GM21381 (cell line): Measurements from ENCODE around the gene DSCAML1.
"Not testable (repeated sequence)": the region's sequence is repeated elsewhere in the genome, so short reads cannot be mapped to it uniquely, and the experiment has no call there.

Source experiments
- ATAC-seq: cut with Tn5 transposase; IDR thresholded peaks from one replicate; pipeline ENCODE4 v1.9.1; 2021; ENCODE audit warnings: mild to moderate bottlenecking, moderate library complexity; ENCODE audit not compliant: unreplicated experiment

DSCAML1 gene

DNA sequence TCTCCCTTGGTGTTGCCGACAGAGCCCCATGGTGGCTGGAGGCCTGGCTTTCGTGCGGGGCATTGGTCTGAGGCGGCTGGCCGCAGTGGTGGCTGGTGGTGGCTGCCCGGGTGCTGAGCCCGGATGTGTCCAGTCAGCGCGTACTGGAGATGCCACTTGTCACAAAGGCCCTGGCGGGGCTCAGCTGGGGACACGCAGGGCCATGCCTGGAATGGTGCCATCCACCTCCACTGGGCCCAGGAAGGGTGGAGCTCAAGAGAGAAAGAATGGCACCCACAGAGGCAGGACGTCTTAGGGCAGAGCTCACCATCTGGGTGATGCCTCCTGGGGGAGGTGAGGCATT, 376.9 kb downstream of the DSCAML1 start:
- no peak for ATAC-seq

DNA sequence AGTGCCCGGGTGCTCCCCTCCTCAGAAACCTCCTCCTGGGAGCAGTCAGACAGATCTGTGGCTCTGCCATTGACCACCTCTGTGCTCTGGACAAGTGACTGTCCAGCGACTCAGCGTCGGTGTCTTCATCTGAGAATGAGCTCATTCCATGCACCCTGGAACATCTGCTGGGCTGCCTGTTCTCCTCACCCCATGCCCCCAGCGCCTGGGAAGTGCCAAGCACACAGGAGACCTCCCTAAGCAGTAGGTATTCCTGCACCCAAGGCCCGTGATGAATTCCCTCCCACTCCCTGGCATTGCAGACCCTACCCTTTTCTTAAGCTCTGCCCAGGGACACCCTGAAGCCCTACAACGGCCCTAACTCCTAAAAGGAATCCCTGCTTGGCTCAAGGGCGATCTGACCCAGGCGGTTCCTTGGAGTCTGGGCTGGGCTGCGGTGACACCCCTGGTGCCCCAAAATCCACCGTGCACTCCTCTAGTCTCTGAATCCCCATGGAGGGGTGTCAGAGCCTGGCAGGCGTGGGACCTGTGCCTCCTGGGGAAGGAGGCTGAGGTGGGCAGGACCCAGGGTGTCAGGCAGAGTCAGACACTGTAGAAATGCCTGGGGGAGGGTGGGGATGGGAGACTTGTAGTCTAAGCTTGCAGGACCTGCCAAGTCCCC, 377.4 kb downstream of the DSCAML1 start:
- ATAC-seq: no peak

DNA sequence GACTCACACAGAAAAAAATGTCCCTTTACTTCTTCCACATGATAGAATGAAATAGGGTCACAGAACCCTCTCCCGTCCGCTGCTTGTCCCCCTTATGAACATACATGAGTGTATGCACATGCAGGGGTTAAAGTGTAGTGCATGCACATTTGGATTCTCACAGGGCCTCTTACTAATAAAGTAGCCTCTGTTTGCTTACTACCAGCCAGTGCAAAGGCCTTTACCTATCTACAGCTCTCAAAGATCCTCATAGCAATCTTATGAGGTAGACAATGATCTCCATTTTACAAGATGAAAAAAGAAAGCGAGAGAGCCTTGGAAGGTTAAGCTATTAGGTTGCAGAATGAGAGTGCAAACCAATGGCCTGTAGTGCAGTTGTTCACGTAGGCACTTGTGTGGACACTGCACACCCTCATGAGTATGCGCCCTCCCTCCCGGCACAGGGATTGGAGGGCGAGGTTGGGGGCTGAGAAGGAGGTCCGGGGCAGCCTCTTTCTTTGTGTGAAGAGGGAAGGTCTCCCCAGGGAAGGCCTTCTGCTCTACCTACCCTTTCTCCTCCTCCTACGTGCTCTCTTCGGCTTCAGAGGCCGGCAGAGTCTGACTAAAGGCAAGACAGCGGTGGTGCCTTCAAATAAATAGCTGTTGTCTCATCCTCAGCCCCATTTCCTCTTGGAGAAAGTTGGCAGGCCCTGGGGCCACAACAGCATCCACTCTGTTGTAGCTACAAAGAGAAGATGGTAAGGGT, 378.1 kb downstream of the DSCAML1 start:
- no peak for ATAC-seq

DNA sequence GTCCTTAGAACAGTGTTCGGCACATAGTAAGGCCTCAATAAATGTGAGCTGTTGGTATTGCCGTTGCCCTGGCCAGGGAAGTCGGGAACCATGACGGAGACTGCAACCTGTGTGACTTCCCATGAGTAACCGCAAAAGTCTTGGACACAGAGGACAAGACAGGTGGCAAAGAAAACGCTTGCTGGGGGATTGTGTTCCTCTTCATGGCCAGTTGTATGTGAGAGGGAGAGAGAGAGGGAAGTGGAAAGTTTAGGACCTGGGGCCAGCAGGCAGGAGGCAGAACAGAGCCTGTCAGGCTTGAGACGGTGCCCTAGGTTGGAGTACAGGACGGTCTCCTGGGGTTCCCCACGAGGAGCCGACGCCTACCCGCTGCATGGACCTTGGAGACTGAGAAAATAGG, 379.2 kb downstream of the DSCAML1 start:
- ATAC-seq: no peak

DNA sequence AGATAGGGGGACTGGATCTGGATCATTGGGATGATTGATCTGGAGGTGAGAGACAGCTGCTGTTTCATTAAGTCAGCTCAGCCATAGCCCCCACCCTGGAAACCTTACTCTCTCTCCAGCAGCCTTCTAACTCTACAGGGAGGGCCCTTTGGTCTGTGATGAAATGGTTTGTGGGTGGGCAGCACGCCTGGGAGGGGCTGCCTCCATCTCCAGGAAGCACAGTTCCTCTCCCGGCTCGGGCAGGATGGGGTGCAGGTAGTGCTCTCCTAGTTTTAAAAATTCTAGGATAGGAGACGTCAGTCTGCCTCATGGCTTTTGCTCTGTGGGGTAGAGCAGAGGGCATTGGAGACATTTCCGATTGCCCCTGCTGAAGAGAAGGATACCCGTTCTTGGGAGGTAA, 379.7 kb downstream of the DSCAML1 start:
- ATAC-seq: no peak

DNA sequence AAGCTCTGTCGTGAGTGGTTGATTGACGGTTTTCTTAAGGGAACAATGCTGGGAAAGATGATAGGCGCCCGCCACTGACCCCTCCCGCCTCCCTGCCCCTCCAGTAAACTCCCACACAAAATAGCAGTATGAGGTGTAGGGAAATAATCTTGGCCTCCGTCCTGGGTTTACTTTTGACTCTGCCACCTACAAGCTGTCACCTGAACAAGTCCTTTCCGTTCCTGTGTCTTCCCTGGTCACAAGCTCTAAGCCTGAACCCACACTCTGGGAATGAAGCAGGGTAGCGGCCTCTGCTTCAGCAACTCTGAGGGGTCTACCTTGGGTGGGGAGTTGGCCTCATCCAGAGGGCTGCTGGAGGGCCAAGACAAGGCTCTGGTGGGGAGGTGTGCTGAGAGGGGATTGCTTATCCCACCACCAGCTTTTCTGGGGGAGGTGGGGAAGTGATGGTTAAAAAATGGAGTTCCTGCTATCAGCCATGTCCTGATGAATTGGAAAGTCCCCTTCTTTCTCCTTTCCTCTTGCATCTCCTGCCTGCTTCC, 381.6 kb downstream of the DSCAML1 start:
- no peak for ATAC-seq

DNA sequence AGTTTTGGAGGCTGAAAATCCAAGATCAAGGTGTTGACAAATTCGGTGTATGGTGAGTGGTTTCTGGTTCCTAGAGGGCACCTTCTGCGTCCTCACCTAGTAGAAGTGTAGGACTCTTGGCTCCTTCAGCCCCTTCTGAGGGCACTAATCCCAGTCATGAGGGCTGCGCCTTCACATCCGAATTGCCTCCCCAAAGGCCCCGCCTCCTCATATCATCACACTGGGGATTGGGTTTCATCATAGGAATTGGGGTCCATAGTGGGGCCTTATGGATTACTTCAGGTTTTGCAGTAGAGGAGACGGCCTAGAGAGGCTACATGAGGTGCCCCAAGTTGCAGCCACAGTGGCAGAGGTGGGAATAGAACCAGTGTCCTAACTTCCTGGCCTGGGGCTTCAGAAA, 382.3 kb downstream of the DSCAML1 start:
- no peak for ATAC-seq

DNA sequence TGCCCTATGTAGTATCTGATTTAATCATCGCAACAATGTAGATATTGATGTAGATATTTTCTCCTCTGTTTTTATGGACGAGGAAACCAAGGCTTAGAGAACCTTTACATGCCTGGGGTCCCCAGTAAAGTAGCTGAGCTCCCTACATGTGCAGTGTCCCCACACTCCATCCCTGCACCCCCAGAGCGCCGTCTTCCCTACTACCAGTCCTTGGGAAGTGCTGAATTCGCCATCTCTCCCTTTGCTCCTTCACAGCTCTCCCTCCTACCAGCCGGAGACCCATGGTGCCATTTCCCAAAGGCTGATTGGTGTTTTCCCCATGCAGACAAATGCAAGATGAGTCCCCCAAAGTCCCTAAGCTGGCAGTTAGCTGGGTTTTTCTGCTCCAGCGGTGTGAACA, 383.4 kb downstream of the DSCAML1 start:
- no peak for ATAC-seq

DNA sequence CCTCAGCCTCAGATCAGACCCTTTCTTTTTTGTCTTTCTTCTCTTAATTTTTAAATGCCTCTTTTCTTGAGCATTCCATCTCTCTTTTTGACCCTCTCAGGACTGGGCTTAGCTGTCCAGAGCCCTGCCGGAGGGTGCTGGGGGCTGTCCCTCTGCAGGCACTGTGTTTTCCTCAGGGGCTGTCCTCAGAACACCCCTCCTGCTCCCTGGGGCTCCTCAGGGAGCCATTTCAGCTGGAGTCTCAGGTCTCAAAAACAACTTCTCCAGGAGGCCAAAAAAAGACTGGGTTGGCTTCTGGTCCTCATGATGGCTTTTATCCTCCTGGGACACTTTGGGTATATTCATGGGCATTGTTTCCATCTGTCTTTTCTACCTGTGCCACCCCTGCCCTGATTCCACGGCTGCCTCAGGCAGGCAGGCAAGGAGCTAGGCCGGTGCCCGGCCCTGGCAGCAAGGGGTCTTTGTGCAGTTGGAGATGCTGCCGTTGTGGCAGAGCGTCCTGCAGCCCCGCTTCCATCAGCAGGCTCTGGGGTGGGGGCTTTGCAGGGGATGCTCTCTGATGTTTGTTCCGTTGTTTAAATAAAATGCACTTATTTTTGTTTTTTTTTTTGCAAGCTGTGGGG, 384.3 kb downstream of the DSCAML1 start:
- ATAC-seq: no peak

DNA sequence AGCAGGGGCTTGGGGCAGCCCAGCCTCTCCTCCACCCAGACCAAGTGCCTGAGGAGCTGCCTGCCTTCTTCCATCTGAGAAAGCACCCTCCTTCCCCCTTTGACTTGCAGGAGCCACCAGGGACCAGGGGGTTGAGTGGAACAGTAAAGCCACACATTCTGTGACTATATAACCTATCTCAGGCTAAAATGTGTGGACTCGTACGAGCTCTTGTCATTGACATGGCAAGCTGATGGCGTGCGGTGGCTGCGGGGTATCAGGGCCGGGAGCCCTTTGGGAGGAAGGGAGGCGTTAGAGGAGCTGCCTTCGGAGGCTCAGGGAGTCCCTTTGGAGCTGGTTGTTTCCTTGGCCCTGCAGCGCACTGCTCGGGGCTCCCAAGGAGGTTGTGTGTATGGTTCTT, 384.8 kb downstream of the DSCAML1 start:
- ATAC-seq: no peak

DNA sequence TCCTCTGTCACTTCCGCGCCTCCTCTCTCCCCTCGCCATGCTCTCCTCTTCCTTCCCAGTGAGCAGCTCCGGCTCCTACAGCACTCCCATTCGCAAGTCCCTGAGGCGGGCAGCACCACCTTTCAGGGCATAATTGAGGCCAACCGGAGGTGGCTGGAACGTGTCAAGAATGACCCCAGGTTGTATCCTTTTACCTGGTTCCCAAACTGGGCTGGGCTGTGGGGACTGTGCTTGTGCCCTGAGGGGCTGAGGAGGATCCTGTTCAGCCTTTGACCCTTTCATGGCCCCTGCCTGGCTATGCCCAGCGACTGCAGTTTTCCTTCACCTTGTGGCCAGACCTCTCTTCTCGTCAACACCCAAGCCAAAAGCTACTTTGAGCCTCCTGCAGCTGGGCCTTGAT, 385.3 kb downstream of the DSCAML1 start:
- ATAC-seq: no peak

DNA sequence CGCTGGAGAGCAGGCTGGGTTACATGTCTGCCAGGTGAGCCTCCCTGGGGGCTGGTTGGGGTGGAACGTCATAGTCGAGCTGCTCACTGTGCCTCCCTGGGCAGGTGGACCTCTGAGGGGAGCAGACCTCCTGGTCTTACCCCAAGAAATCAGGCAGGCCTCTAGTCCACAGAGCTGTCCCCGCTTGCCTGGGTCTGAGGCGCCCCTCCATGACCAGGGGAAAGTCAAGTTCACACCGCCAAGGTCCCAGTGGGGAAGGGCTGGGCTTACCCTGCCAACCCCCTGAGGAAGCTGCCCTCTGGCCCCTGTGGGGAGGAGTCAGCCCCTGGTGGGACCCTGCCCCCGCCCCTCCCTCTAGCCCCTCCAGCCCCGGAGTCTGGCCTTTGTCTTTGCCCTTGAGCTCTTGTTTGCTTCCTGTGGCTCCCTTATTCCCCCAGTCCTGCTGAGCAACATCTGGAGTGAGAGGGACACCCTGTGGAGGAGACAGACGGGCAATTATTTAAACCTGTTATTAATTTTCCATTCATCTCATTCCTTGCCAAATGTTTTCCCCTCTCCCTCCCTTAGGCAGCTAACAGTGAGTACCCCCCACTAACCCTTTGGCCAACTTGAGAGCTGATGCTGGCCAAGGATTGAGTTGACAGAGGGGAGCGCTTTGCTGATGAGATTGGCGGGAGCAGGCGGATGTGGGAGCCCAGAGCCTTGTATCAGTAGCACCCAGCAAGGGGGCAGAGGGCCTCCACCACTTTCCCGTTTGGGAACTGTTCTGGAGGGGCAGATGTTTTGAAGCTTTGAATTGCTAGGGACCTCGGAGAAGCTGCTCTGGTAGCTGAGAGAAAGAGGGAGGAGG, 385.9 kb downstream of the DSCAML1 start:
- no peak for ATAC-seq

DNA sequence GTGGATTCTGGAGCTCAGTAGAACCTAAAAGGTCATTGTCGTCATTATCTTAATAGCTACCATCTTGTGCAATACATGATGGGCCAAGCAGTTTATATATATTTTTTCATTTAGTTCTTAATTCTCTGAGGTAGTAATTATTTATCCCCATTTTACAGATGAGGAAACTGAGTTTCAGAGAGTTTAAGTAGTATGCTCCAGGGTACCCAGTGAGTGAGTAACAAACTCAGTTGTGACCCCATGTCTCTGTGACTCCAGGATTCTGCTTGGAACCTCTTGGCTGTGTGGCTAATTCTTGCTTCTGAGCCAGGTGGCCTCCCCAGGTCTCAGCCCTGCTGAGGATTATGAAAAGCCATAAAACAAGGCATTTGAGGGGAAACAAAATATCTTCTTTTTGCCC, 386.8 kb downstream of the DSCAML1 start:
- no peak for ATAC-seq

DNA sequence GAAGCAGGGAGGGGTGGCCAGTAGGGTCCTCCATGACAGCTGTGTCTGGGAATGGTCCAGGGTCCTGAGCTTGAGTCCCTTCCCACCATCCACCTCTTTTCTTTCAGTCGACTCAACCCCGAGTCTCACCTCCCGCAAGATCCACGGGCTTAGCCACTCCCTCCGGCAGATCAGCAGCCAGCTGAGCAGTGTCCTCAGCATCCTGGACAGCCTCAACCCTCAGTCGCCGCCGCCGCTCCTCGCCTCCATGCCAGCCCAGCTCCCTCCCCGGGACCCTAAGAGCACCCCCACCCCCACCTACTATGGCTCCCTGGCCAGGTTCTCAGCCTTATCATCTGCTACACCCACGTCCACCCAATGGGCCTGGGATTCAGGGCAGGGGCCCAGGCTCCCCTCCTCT, 387.5 kb downstream of the DSCAML1 start:
- no peak for ATAC-seq

DNA sequence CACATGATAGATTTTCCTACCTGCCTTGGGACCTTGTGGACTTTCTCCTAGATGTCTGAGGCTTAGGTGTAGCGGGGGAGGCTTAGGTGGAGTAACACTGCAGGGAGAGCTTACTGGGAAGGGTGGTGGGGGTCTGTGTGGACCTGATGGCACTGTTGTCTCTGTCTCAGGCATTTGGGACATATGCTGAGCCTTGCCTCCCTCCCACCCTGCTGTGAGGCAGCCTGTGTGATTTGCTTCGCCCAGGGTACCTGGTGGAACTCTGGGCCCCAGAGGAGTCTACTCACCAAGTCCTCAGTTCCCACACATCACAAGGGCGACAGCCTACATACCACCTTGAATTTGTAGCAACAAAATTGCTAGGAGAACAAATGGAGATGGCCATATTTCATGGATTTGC, 388.7 kb downstream of the DSCAML1 start:
- ATAC-seq: no peak

DNA sequence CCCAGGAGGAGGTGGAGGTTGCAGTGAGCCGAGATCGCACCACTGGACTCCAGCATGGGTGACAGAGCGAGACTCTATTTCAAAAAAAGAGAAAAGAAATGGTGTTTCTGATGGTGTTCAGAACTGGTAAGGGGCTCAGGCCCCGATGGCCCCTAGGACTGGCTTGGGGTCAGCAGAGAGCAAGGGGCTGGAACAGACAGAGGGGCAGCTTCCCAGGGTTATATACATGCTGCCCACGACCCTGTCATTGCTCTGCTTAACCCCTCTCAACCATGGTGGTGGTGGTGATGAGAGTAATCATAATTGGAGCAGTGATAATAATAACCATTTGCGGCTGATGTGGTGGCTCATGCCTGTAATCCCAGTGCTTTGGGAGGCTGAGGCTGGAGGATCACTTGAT, 390.0 kb downstream of the DSCAML1 start:
- ATAC-seq: no peak

DNA sequence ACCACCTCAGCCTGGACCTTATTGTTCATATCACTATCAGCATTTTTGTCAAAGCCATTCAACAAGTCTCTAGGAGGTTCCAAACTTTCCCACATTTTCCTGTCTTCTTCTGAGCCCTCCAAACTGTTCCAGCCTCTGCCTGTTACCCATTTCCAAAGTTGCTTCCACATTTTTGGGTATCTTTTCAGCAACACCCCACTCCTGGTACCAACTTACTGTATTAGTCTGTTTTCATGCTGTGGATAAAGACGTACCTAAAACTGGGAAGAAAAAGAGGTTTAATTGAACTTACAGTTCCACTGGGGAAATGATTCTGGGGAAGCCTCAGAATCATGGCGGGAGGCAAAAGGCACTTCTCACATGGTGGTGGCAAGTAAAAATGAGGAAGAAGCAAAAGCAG, 391.1 kb downstream of the DSCAML1 start:
- not testable (repeated sequence) for ATAC-seq

DNA sequence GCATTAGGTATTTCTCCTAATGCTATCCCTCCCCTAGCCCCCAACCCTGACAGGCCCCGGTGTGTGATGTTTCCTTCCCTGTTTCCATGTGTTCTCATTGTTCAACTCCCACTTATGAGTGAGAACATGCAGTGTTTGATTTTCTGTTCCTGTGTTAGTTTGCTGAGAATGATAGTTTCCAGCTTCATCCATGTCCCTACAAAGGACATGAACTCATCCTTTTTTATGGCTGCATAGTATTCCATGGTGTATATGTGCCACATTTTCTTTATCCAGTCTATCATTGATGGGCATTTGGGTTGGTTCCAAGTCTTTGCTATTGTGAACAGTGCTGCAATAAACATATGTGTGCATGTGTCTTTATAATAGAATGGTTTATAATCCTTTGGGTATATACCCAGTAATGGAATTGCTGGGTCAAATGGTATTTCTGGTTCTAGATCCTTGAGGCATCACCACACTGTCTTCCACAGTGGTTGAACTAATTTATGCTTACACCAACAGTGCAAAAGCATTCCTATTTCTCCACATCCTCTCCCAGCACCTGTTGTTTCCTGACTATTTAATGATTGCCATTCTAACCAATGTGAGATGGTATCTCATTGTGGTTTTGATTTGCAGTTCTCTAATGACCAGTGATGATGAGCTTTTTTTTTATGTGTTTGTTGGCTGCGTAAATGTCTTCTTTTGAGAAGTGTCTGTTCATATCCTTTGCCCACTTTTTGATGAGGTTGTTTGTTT, 397.7 kb downstream of the DSCAML1 start:
- ATAC-seq: not testable (repeated sequence)

DNA sequence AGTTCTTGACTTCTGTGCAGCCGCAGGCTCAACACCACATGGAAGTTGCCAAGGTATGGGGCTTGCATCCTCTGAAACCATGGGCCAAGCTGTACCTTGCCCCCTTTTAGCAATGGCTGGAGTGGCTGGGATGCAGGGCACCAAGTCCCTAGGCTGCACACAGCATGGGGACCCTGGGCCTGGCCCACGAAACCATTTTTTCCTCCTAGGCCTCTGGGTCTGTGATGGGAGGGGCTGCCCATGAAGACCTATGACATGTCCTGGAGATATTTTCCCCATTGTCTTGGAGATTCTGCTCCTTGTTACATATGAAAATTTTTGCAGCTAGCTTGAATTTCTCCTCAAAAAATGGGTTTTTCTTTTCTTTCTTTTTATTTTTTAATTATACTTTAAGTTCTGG, 398.4 kb downstream of the DSCAML1 start:
- ATAC-seq: not testable (repeated sequence)

DNA sequence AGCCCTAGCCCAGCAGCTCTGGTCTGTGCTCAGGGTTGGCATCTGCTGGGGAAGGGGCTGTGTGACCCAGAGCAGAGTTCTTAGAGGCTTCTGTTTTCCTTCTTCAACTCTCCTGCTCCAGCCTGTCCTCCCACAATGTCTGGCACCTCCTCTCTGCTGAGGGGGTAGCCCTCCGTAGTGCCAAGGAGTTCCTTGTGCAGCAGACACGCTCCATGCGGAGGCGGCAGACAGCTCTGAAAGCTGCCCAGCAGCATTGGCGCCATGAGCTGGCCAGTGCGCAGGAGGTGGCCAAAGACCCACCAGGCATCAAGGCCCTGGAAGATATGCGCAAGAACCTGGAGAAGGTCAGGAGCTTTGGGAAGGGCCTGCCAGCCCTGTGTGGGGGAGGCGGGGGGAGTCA, 400.0 kb downstream of the DSCAML1 start:
- no peak for ATAC-seq

DNA sequence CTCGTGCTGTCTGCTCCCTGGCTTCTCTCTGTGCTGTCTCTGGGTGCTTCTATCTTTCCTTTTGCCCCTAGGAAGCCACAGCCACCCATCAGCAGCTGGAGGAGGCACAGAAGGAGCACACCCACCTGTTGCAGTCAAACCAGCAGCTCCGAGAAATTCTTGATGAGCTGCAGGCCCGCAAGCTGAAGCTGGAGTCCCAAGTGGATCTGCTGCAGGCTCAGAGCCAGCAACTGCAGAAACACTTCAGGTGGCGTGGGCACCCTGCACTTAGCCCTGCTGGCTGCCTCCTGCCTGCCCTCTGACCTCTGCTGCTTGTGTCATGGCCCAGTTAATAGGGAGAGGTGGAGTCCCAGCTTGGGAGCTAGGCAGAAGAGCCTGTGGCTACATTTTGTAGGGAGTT, 401.5 kb downstream of the DSCAML1 start:
- ATAC-seq: no peak
